ENCODE measurements around the gene STXBP1. TPM values are rescaled to one million over a fixed set of nuclear protein-coding genes. Genes with fewer than 3 reads are reported as not detected.
A peak's percentile ranks its signal among the peaks of the same experiment; 100 is the strongest.

The STXBP1 gene
- total and polyA plus RNA-seq, 2 donors (not counting 1 experiment from before 2014, with no cell fraction given) = 25.6 to 36.0 TPM

GRCh38 chr9:127722055-127722745 lies 110.1 kb downstream of the STXBP1 start:
- Histone ChIP-seq H4K20me1 (ENCODE audit: control insufficient read depth, extremely low read depth, insufficient read depth, low read length) (no peaks in the 10 kb centered on the region), H3K79me2 (ENCODE audit: control insufficient read depth, insufficient read depth, low read length) (no peaks in the 10 kb centered on the region), H3K4me2 (ENCODE audit: extremely low read depth, insufficient read depth, low read length) (no peak overlapping the region), H3K27ac (ENCODE audit: insufficient read depth, low read length) (no peak overlapping the region), H2AFZ (ENCODE audit: low read length) (no peak overlapping the region), H3K4me3 (replicated peaks in 1 of 4; ENCODE audit: control extremely low read depth in 1 of 4, insufficient read depth in 1 of 4, low read depth in 3 of 4, low read length in 4 of 4) (no peak overlapping the region), H3K36me3 (ENCODE audit: control insufficient read depth, insufficient read depth, low read length) (no peaks in the 10 kb centered on the region), H3K9ac (ENCODE audit: insufficient read depth, low read length) (no peak overlapping the region), H3K4me1 (ENCODE audit: control insufficient read depth, extremely low read depth, insufficient read depth, low read length) (peaks cover 12% of the 10 kb centered on the region), H3K9me3 (ENCODE audit: control insufficient read depth, insufficient read depth, low read depth, low read length) (no peaks in the 10 kb centered on the region), H3K27me3 (ENCODE audit: control insufficient read depth, insufficient read depth, low read length) (no peaks in the 10 kb centered on the region)
- TF ChIP-seq CTCF (conservative IDR thresholded peaks at IDR 0.05 in 1 of 2, IDR thresholded peaks at IDR 0.05 in 1 of 2; ENCODE audit: low read depth in 1 of 2, low read length in 2 of 2) (no peak), EZH2 (IDR thresholded peaks at IDR 0.05; ENCODE audit: low read length, missing control alignments) (no peak)
- DNase-seq (ENCODE audit: low read depth in 2 of 2) = no peak

GRCh38 chr9:127723013-127723412 lies 110.9 kb downstream of the STXBP1 start:
- peaks cover 12% of the 10 kb centered on the region for H3K4me1 ChIP-seq (ENCODE audit: control insufficient read depth, extremely low read depth, insufficient read depth, low read length)
- no peak overlapping the region for H3K4me3 ChIP-seq (replicated peaks in 1 of 4; ENCODE audit: control extremely low read depth in 1 of 4, insufficient read depth in 1 of 4, low read depth in 3 of 4, low read length in 4 of 4)
- no peaks in the 10 kb centered on the region for H3K79me2 ChIP-seq (ENCODE audit: control insufficient read depth, insufficient read depth, low read length)
- no peaks in the 10 kb centered on the region for H3K27me3 ChIP-seq (ENCODE audit: control insufficient read depth, insufficient read depth, low read length)
- no peak for DNase-seq (ENCODE audit: low read depth in 2 of 2)
- no peak overlapping the region for H3K27ac ChIP-seq (ENCODE audit: insufficient read depth, low read length)
- H3K9ac ChIP-seq (ENCODE audit: insufficient read depth, low read length) = no peak overlapping the region
- H2AFZ ChIP-seq (ENCODE audit: low read length) = no peak overlapping the region
- no peaks in the 10 kb centered on the region for H4K20me1 ChIP-seq (ENCODE audit: control insufficient read depth, extremely low read depth, insufficient read depth, low read length)
- H3K4me2 ChIP-seq (ENCODE audit: extremely low read depth, insufficient read depth, low read length) = peak overlapping the region; percentile 8
- TF ChIP-seq EZH2 (IDR thresholded peaks at IDR 0.05; ENCODE audit: low read length, missing control alignments) (no peak), CTCF (conservative IDR thresholded peaks at IDR 0.05 in 1 of 2, IDR thresholded peaks at IDR 0.05 in 1 of 2; ENCODE audit: low read depth in 1 of 2, low read length in 2 of 2) (no peak)
- no peaks in the 10 kb centered on the region for H3K36me3 ChIP-seq (ENCODE audit: control insufficient read depth, insufficient read depth, low read length)
- no peaks in the 10 kb centered on the region for H3K9me3 ChIP-seq (ENCODE audit: control insufficient read depth, insufficient read depth, low read depth, low read length)

- H3K9me3 ChIP-seq (ENCODE audit: control insufficient read depth, insufficient read depth, low read depth, low read length) = no peaks in the 10 kb centered on the region
- peak; percentile 4 to 20 for TF ChIP-seq CTCF (conservative IDR thresholded peaks at IDR 0.05 in 1 of 2, IDR thresholded peaks at IDR 0.05 in 1 of 2; ENCODE audit: low read depth in 1 of 2, low read length in 2 of 2)
- TF ChIP-seq EZH2 (IDR thresholded peaks at IDR 0.05; ENCODE audit: low read length, missing control alignments) = no peak
- no peaks in the 10 kb centered on the region for H3K36me3 ChIP-seq (ENCODE audit: control insufficient read depth, insufficient read depth, low read length)
- no peak overlapping the region for H2AFZ ChIP-seq (ENCODE audit: low read length)
- no peak overlapping the region for H3K4me3 ChIP-seq (replicated peaks in 1 of 4; ENCODE audit: control extremely low read depth in 1 of 4, insufficient read depth in 1 of 4, low read depth in 3 of 4, low read length in 4 of 4)
- no peaks in the 10 kb centered on the region for H3K27me3 ChIP-seq (ENCODE audit: control insufficient read depth, insufficient read depth, low read length)
- no peaks in the 10 kb centered on the region for H3K79me2 ChIP-seq (ENCODE audit: control insufficient read depth, insufficient read depth, low read length)
- peak overlapping the region; percentile 8 for H3K4me2 ChIP-seq (ENCODE audit: extremely low read depth, insufficient read depth, low read length)
- H3K27ac ChIP-seq (ENCODE audit: insufficient read depth, low read length) = no peak overlapping the region
- H4K20me1 ChIP-seq (ENCODE audit: control insufficient read depth, extremely low read depth, insufficient read depth, low read length) = no peaks in the 10 kb centered on the region
- peaks cover 12% of the 10 kb centered on the region for H3K4me1 ChIP-seq (ENCODE audit: control insufficient read depth, extremely low read depth, insufficient read depth, low read length)
- peak; percentile 67 to 87 for DNase-seq (ENCODE audit: low read depth in 2 of 2)
- no peak overlapping the region for H3K9ac ChIP-seq (ENCODE audit: insufficient read depth, low read length)
Observed at GRCh38 chr9:127723444-127723843, 111.4 kb downstream of the STXBP1 start.

All from fibroblast of lung (primary cell).